ENCODE measurements around the gene GABPA.

Gene GABPA

GRCh38 chr21:25721987-25722386 lies 12.8 kb upstream of the GABPA start:
- in situ Hi-C loops (cut with MboI; ENCODE audit: low sequenced_read_pairs, unreplicated experiment): no loop called here
- DNase-seq (ENCODE audit: low spot score): no peak
- TF ChIP-seq CTCF (IDR thresholded peaks at IDR 0.05; ENCODE audit: borderline replicate concordance, control extremely low read depth, extremely low read depth, insufficient read depth, missing control alignments): no peak

- in situ Hi-C loops (cut with MboI; ENCODE audit: low sequenced_read_pairs, unreplicated experiment): no loop called here
- TF ChIP-seq CTCF (IDR thresholded peaks at IDR 0.05; ENCODE audit: borderline replicate concordance, control extremely low read depth, extremely low read depth, insufficient read depth, missing control alignments): no peak
- DNase-seq (ENCODE audit: low spot score): no peak
Measured at GRCh38 chr21:25722631-25723030, 12.1 kb upstream of the GABPA start.

GRCh38 chr21:25732091-25732760 lies 2.5 kb upstream of the GABPA start:
- no peak for DNase-seq (ENCODE audit: low spot score)
- no peak for TF ChIP-seq CTCF (IDR thresholded peaks at IDR 0.05; ENCODE audit: borderline replicate concordance, control extremely low read depth, extremely low read depth, insufficient read depth, missing control alignments)
- in situ Hi-C loops (cut with MboI; ENCODE audit: low sequenced_read_pairs, unreplicated experiment): no loop called here

GRCh38 chr21:25733859-25734653 lies 716 bp upstream of the GABPA start:
- TF ChIP-seq CTCF (IDR thresholded peaks at IDR 0.05; ENCODE audit: borderline replicate concordance, control extremely low read depth, extremely low read depth, insufficient read depth, missing control alignments): no peak
- in situ Hi-C loops (cut with MboI; ENCODE audit: low sequenced_read_pairs, unreplicated experiment): no loop called here
- peak; percentile 40 for DNase-seq (ENCODE audit: low spot score)

- in situ Hi-C loops (cut with MboI; ENCODE audit: low sequenced_read_pairs, unreplicated experiment): no loop called here
- no peak for TF ChIP-seq CTCF (IDR thresholded peaks at IDR 0.05; ENCODE audit: borderline replicate concordance, control extremely low read depth, extremely low read depth, insufficient read depth, missing control alignments)
- no peak for DNase-seq (ENCODE audit: low spot score)
Measured at GRCh38 chr21:25734654-25734903, 193 bp upstream of the GABPA start.

- DNase-seq (ENCODE audit: low spot score): peak; percentile 77
- in situ Hi-C loops (cut with MboI; ENCODE audit: low sequenced_read_pairs, unreplicated experiment): no loop called here
Measured at GRCh38 chr21:25735646-25736597, 1.1 kb downstream of the GABPA start.

More at GRCh38 chr21:25735646-25736597, 1.1 kb downstream of the GABPA start:
- TF ChIP-seq CTCF (IDR thresholded peaks at IDR 0.05; ENCODE audit: borderline replicate concordance, control extremely low read depth, extremely low read depth, insufficient read depth, missing control alignments): no peak

All from GM13976 (cell line).